ENCODE results near the gene UBA1. TPM values are rescaled to one million over a fixed set of nuclear protein-coding genes. Genes with fewer than 3 reads are reported as not detected.

The UBA1 gene
- total RNA-seq, 1 donor from 2014 or later, result 384 TPM

DNA sequence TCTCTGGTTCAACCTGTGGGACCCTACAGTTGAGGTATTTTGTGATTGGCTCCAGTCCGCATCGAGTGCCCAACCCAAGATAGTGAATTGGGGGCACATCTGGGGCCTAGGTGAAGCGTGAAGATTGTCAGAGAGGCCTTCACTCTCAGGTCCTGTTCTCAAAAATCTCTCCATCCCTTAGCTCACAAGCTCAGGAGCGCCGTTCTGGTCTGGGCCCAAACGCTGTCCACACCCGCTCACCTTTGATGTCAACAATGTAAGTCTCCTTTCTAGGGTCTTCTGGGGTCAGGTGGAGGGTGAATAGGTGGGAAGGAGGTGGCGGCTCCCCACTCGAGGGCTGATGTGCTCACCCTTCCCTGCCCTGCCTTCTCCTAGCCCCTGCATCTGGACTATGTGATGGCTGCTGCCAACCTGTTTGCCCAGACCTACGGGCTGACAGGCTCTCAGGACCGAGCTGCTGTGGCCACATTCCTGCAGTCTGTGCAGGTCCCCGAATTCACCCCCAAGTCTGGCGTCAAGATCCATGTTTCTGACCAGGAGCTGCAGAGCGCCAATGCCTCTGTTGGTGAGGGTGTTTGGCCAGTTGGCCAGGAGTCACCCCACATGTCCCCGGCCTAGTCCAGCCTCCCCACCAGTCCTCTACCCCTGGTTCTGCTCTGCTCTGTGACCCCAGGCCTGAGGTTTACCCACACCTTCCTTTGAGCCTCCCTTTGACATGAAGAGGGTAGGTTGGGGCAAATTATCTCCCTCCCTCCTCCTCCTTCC lies 17.2 kb downstream of the UBA1 start:
- Mint-ChIP-seq H3K27ac (no peak overlapping the region), H3K4me1 (ENCODE audit: unreplicated experiment) (no peaks in the 10 kb centered on the region), H3K9me3 (no peaks in the 10 kb centered on the region), H3K27me3 (no peaks in the 10 kb centered on the region), H3K4me3 (no peak overlapping the region), H3K36me3 (peaks cover 51% of the 10 kb centered on the region)
- DNase-seq (ENCODE audit: extremely low spot score, unreplicated experiment), result no peak
- TF ChIP-seq, protein P1, sequence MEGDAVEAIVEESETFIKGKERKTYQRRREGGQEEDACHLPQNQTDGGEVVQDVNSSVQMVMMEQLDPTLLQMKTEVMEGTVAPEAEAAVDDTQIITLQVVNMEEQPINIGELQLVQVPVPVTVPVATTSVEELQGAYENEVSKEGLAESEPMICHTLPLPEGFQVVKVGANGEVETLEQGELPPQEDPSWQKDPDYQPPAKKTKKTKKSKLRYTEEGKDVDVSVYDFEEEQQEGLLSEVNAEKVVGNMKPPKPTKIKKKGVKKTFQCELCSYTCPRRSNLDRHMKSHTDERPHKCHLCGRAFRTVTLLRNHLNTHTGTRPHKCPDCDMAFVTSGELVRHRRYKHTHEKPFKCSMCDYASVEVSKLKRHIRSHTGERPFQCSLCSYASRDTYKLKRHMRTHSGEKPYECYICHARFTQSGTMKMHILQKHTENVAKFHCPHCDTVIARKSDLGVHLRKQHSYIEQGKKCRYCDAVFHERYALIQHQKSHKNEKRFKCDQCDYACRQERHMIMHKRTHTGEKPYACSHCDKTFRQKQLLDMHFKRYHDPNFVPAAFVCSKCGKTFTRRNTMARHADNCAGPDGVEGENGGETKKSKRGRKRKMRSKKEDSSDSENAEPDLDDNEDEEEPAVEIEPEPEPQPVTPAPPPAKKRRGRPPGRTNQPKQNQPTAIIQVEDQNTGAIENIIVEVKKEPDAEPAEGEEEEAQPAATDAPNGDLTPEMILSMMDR (conservative IDR thresholded peaks at IDR 0.05), result no peak

DNA sequence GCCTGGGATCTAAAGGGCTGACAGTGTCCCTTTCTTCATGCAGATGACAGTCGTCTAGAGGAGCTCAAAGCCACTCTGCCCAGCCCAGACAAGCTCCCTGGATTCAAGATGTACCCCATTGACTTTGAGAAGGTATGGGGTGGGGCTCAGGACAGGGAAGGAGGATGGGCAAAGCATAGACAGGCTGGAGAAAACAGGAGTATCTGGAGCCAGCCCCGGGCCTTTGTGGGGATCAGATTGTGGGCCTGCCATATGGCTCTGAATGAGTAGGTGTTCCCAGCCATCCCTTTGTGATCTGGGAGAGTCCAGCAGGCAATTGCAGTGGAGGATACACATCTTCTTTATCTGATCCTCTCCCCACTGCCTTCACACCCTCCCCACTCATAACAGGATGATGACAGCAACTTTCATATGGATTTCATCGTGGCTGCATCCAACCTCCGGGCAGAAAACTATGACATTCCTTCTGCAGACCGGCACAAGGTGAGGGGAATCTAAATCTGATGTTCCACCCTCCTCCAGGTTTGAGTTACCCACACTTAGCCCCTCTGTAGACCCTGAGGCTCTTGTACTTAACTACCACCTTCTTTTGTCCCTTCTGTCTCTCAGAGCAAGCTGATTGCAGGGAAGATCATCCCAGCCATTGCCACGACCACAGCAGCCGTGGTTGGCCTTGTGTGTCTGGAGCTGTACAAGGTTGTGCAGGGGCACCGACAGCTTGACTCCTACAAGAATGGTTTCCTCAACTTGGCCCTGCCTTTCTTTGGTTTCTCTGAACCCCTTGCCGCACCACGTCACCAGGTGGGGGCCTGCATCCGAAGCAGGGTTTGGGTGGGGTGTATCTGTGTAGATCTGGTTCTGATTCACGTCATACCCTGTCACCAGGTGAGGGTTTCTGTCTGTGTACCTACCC lies 19.0 kb downstream of the UBA1 start:
- H3K9me3 Mint-ChIP-seq, result no peaks in the 10 kb centered on the region
- H3K4me3 Mint-ChIP-seq, result no peak overlapping the region
- DNase-seq (ENCODE audit: extremely low spot score, unreplicated experiment), result no peak
- peaks cover 11% of the 10 kb centered on the region for H3K4me1 Mint-ChIP-seq (ENCODE audit: unreplicated experiment)
- no peak overlapping the region for H3K27ac Mint-ChIP-seq
- TF ChIP-seq, protein P1 (conservative IDR thresholded peaks at IDR 0.05), result no peak
- peaks cover 37% of the 10 kb centered on the region for H3K36me3 Mint-ChIP-seq
- H3K27me3 Mint-ChIP-seq, result no peaks in the 10 kb centered on the region

DNA sequence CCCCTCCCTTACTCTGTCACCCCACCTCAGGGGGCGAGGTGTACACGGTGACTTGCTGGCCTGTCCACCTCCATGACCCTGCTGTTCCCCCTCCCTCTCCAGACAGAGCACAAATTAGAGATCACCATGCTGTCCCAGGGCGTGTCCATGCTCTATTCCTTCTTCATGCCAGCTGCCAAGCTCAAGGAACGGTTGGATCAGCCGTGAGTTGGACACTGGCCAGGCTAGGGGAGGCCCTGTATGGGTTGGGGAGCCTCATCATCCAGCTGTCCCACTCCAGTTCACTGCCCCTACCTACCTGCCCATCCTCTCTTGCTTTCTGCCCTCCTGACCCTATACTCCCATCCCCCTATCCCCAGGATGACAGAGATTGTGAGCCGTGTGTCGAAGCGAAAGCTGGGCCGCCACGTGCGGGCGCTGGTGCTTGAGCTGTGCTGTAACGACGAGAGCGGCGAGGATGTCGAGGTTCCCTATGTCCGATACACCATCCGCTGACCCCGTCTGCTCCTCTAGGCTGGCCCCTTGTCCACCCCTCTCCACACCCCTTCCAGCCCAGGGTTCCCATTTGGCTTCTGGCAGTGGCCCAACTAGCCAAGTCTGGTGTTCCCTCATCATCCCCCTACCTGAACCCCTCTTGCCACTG lies 20.9 kb downstream of the UBA1 start:
- H3K36me3 Mint-ChIP-seq, result peaks cover 32% of the 10 kb centered on the region
- H3K27me3 Mint-ChIP-seq, result no peaks in the 10 kb centered on the region
- H3K9me3 Mint-ChIP-seq, result no peaks in the 10 kb centered on the region
- TF ChIP-seq, protein P1 (conservative IDR thresholded peaks at IDR 0.05), result no peak
- DNase-seq (ENCODE audit: extremely low spot score, unreplicated experiment), result no peak
- H3K4me1 Mint-ChIP-seq (ENCODE audit: unreplicated experiment), result peaks cover 13% of the 10 kb centered on the region
- H3K27ac Mint-ChIP-seq, result peak overlapping the region; percentile 12
- H3K4me3 Mint-ChIP-seq, result no peak overlapping the region

- Mint-ChIP-seq H3K27ac (peak overlapping the region; percentile 12), H3K27me3 (no peaks in the 10 kb centered on the region), H3K4me1 (ENCODE audit: unreplicated experiment) (peaks cover 21% of the 10 kb centered on the region), H3K36me3 (peaks cover 40% of the 10 kb centered on the region), H3K9me3 (no peaks in the 10 kb centered on the region), H3K4me3 (no peak overlapping the region)
- DNase-seq (ENCODE audit: extremely low spot score, unreplicated experiment), result no peak
- TF ChIP-seq, protein P1 (conservative IDR thresholded peaks at IDR 0.05), result no peak
Observed at GRCh38 chrX:47215291-47215900, 21.8 kb downstream of the UBA1 start.

GRCh38 chrX:47216393-47216925 lies 22.8 kb downstream of the UBA1 start:
- no peak for DNase-seq (ENCODE audit: extremely low spot score, unreplicated experiment)
- peaks cover 31% of the 10 kb centered on the region for H3K4me1 Mint-ChIP-seq (ENCODE audit: unreplicated experiment)
- H3K36me3 Mint-ChIP-seq, result peaks cover 43% of the 10 kb centered on the region
- H3K4me3 Mint-ChIP-seq, result peak overlapping the region; percentile 98
- H3K27me3 Mint-ChIP-seq, result no peaks in the 10 kb centered on the region
- no peaks in the 10 kb centered on the region for H3K9me3 Mint-ChIP-seq
- H3K27ac Mint-ChIP-seq, result peak overlapping the region; percentile 98
- TF ChIP-seq, protein P1 (conservative IDR thresholded peaks at IDR 0.05), result no peak

All from type B pancreatic cell (in vitro differentiated cells).